Neural crest cell (in vitro differentiated cells): ENCODE results near the gene PSMB7. TPM values are rescaled to one million over a fixed set of nuclear protein-coding genes. Genes with fewer than 3 reads are reported as not detected.

Experiments used
- DNase-seq: peaks from one replicate; pipeline ENCODE4 v3.0.0; 2021; ENCODE audit warnings: low read depth, mixed read lengths, low spot score
- H3K27ac Mint-ChIP-seq: one replicate; pipeline ENCODE4 v1.8.0; 2021; ENCODE audit warnings: mild to moderate bottlenecking, mixed read lengths; ENCODE audit not compliant: unreplicated experiment
- H3K27me3 Mint-ChIP-seq: 2 replicates; pipeline ENCODE4 v1.8.0; 2021; ENCODE audit warnings: low read depth, mild to moderate bottlenecking, mixed read lengths
- H3K36me3 Mint-ChIP-seq: 2 replicates; pipeline ENCODE4 v1.8.0; 2021; ENCODE audit warnings: low read depth, mild to moderate bottlenecking, mixed read lengths
- H3K4me1 Mint-ChIP-seq: 2 replicates; pipeline ENCODE4 v1.8.0; 2021; ENCODE audit warnings: mixed read lengths
- H3K4me3 Mint-ChIP-seq: one replicate; pipeline ENCODE4 v1.8.0; 2021; ENCODE audit warnings: mild to moderate bottlenecking, mixed read lengths
- H3K9me3 Mint-ChIP-seq: 2 replicates; pipeline ENCODE4 v1.8.0; 2021; ENCODE audit warnings: mixed read lengths
- total RNA-seq: library from RNA; stranded (reverse); gene quantifications from 2 replicates; pipeline ENCODE4 v1.2.1, GENCODE V29; 2021
- TF ChIP-seq, protein P1 (sequence below): fragments of 200-600 bp; sonication (generic); conservative IDR thresholded peaks from 2 replicates; pipeline ENCODE4 v1.5.0; 2021; ENCODE audit warnings: antibody characterized with exemption, mild to moderate bottlenecking

PSMB7 gene
- total RNA-seq, 1 donor from 2014 or later: 196 TPM

- Mint-ChIP-seq H3K4me1 (peaks cover 22% of the 10 kb centered on the region), H3K9me3 (no peaks in the 10 kb centered on the region), H3K36me3 (peaks cover 16% of the 10 kb centered on the region), H3K27ac (no peak overlapping the region), H3K4me3 (no peak overlapping the region), H3K27me3 (no peaks in the 10 kb centered on the region)
- no peak for DNase-seq
- TF ChIP-seq, protein P1, sequence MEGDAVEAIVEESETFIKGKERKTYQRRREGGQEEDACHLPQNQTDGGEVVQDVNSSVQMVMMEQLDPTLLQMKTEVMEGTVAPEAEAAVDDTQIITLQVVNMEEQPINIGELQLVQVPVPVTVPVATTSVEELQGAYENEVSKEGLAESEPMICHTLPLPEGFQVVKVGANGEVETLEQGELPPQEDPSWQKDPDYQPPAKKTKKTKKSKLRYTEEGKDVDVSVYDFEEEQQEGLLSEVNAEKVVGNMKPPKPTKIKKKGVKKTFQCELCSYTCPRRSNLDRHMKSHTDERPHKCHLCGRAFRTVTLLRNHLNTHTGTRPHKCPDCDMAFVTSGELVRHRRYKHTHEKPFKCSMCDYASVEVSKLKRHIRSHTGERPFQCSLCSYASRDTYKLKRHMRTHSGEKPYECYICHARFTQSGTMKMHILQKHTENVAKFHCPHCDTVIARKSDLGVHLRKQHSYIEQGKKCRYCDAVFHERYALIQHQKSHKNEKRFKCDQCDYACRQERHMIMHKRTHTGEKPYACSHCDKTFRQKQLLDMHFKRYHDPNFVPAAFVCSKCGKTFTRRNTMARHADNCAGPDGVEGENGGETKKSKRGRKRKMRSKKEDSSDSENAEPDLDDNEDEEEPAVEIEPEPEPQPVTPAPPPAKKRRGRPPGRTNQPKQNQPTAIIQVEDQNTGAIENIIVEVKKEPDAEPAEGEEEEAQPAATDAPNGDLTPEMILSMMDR: no peak
Measured at GRCh38 chr9:124355941-124356744, 59.1 kb downstream of the PSMB7 start.

GRCh38 chr9:124355039-124355940, 60.0 kb downstream of the PSMB7 start:
- H3K36me3 Mint-ChIP-seq: peaks cover 20% of the 10 kb centered on the region
- no peaks in the 10 kb centered on the region for H3K27me3 Mint-ChIP-seq
- no peaks in the 10 kb centered on the region for H3K9me3 Mint-ChIP-seq
- DNase-seq: no peak
- TF ChIP-seq, protein P1: no peak
- peaks cover 30% of the 10 kb centered on the region for H3K4me1 Mint-ChIP-seq
- no peak overlapping the region for H3K27ac Mint-ChIP-seq
- no peak overlapping the region for H3K4me3 Mint-ChIP-seq

DNA sequence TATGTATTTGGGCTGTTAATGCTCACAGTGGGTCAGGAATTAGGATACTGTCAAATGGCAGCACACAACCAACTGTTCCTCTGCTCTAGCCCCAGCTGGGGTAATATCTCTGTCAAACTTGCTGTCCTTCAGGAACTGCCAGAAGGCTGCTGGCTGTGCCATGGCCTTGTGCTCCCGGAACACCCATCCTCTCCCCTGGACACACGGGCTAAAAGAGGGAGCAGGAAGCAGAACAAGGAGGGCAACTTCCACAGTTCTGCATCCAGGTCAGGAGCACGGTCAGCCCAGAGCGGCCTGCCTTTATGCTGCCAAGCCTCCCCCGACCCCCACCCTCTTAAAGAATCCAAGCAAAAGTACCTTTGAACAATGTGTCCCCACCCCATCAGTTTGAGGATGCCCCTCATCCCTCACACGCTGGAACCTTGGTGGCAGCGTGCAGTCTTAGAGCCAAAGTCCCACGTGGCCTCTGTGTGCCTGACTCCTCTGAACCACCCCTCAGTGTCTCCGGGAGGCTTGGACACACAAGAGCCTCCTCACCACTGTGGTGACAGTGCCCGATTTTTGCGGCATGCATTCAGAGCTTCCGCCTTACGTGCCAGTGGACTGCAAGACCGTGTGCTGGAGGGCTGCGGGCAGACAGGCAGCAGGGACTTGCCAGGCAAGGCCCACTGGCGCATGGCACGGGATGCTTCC, 60.8 kb downstream of the PSMB7 start:
- peaks cover 20% of the 10 kb centered on the region for H3K36me3 Mint-ChIP-seq
- peaks cover 38% of the 10 kb centered on the region for H3K4me1 Mint-ChIP-seq
- TF ChIP-seq, protein P1: no peak
- no peak overlapping the region for H3K27ac Mint-ChIP-seq
- H3K9me3 Mint-ChIP-seq: no peaks in the 10 kb centered on the region
- no peak for DNase-seq
- H3K27me3 Mint-ChIP-seq: no peaks in the 10 kb centered on the region
- no peak overlapping the region for H3K4me3 Mint-ChIP-seq

DNA sequence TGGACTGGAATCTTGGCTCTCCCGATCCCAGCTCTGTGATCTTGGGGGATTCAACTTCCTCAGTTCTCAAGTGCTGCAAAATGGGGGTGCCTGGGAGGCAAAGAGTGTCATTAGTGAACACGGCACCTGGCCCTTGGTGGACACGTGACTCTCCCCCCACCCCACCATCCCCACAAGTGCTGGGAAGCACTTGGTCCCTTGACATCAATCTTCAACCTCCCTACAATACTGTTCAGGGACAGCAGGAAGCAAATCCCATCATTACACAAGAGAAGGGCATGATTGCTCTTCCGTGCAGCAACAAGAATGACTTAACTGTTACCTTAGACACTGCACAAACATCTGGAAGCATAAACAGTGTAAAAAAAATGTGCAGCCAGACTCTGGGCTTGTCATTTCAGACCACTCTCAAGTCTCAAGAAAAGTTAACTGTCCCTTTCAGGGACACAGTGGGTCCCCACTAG, 61.4 kb downstream of the PSMB7 start:
- Mint-ChIP-seq H3K27ac (peak overlapping the region; percentile 21), H3K9me3 (no peaks in the 10 kb centered on the region), H3K4me3 (no peak overlapping the region), H3K36me3 (peaks cover 20% of the 10 kb centered on the region), H3K27me3 (no peaks in the 10 kb centered on the region), H3K4me1 (peaks cover 38% of the 10 kb centered on the region)
- DNase-seq: no peak
- TF ChIP-seq, protein P1: no peak

- Mint-ChIP-seq H3K27me3 (no peaks in the 10 kb centered on the region), H3K9me3 (no peaks in the 10 kb centered on the region), H3K36me3 (peaks cover 23% of the 10 kb centered on the region), H3K4me1 (peaks cover 32% of the 10 kb centered on the region), H3K27ac (peak overlapping the region; percentile 21), H3K4me3 (no peak overlapping the region)
- no peak for DNase-seq
- TF ChIP-seq, protein P1: no peak
Measured at GRCh38 chr9:124353166-124353768, 62.0 kb downstream of the PSMB7 start.
